Panc1 (cell line): ENCODE data around the gene DSCAML1. TPM values are rescaled to one million over a fixed set of nuclear protein-coding genes. Genes with fewer than 3 reads are reported as not detected.
A peak's percentile ranks its signal among the peaks of the same experiment; 100 is the strongest.

Experiments
- ATAC-seq: fragments of 200-7000 bp; cut with Tn5 transposase; 2 replicates; pipeline ENCODE4 v1.9.1; 2020; ENCODE audit warnings: mild to moderate bottlenecking, moderate library complexity
- BruUV-seq: library from RNA; stranded (reverse); fragments of 400-500 nt; replicated peaks from 2 replicates; lab custom pipeline; 2021; lab: Mats Ljungman, UMichigan
- CTCF ChIA-PET: fragments of 300-600 bp; sonication (Branson Sonifier 250); formaldehyde crosslinking; loops from one replicate; lab custom pipeline; 2022; ENCODE audit warnings: antibody characterized with exemption; lab: Charles Lee
- POLR2A ChIA-PET: fragments of 300-600 bp; sonication (Branson Sonifier 250); formaldehyde crosslinking; loops from one replicate; lab custom pipeline; 2022; ENCODE audit warnings: antibody characterized with exemption; lab: Charles Lee
- DNase-seq: peaks from one replicate; pipeline ENCODE4 v3.0.0-alpha.2; 2010; ENCODE audit warnings: low read depth, low spot score
- H3K27ac ChIP-seq: 2 replicates; pipeline ENCODE4 v1.5.1; 2011; ENCODE audit warnings: mild to moderate bottlenecking, low read length, inconsistent platforms
- H3K27me3 ChIP-seq: fragments of 200-500 bp; sonication (Bioruptor generic); 2 replicates; pipeline ENCODE4 v1.6.0; 2014; ENCODE audit warnings: low read length, inconsistent platforms; ENCODE audit not compliant: control insufficient read depth, insufficient read depth
- H3K36me3 ChIP-seq: fragments of 200-500 bp; sonication (Bioruptor generic); 2 replicates; pipeline ENCODE4 v1.5.1; 2014; ENCODE audit warnings: inconsistent platforms, mild to moderate bottlenecking, low read length, moderate library complexity; ENCODE audit not compliant: control insufficient read depth, insufficient read depth
- H3K4me1 ChIP-seq: 2 replicates; pipeline ENCODE4 v1.5.1; 2011; ENCODE audit warnings: inconsistent platforms, mild to moderate bottlenecking, low read length, moderate library complexity; ENCODE audit not compliant: control insufficient read depth, insufficient read depth
- H3K4me3 ChIP-seq, 2 experiments: 2 replicates each; pipeline ENCODE4 v1.5.1; 2011 to 2012; ENCODE audit warnings: low read depth in 2 of 2, low read length in 2 of 2, mild to moderate bottlenecking in 2 of 2, inconsistent platforms in 1 of 2, moderate library complexity in 1 of 2
- H3K9me3 ChIP-seq: fragments of 200-500 bp; sonication (Bioruptor generic); 2 replicates; pipeline ENCODE4 v1.5.1; 2014; ENCODE audit warnings: low read depth, mild to moderate bottlenecking, inconsistent platforms, low read length, moderate library complexity; ENCODE audit not compliant: control insufficient read depth, insufficient read depth
- CTCF ChIP-seq: fragments of 450-650 bp; IDR thresholded peaks from 2 replicates; pipeline ENCODE4 v1.5.1; 2017; ENCODE audit warnings: mild to moderate bottlenecking
- POLR2AphosphoS5 ChIP-seq: IDR thresholded peaks from 2 replicates; pipeline ENCODE4 v1.6.1; 2012; ENCODE audit warnings: mild to moderate bottlenecking, low read depth, low read length, moderate library complexity
- REST ChIP-seq, 2 experiments: IDR thresholded peaks; 2 replicates each; pipeline ENCODE4 v1.6.1; 2011 to 2012; ENCODE audit warnings: low read depth in 2 of 2, control low read depth in 1 of 2, low read length in 1 of 2, mild to moderate bottlenecking in 1 of 2, moderate library complexity in 1 of 2; ENCODE audit not compliant: insufficient read depth in 1 of 2
- SIN3A ChIP-seq: IDR thresholded peaks from 2 replicates; pipeline ENCODE4 v1.6.1; 2012; ENCODE audit warnings: low read depth, mild to moderate bottlenecking, low read length, moderate library complexity, borderline replicate concordance; ENCODE audit not compliant: insufficient read depth
- TCF7L2 ChIP-seq: IDR thresholded peaks from 2 replicates; pipeline ENCODE4 v1.6.1; 2011; ENCODE audit warnings: mild to moderate bottlenecking, low read depth, low read length, inconsistent platforms
- in situ Hi-C: cut with HindIII; loops from 2 replicates; pipeline ENCODE4 v1.10.0; 2016; ENCODE audit warnings: low sequenced_read_pairs, low pct_unique_long_range_greater_than_20kb
- intact Hi-C: fragments of 100-400 bp; cut with micrococcal nuclease; formaldehyde crosslinking; loops from one replicate; pipeline ENCODE4 v1.10.0; 2022; ENCODE audit not compliant: unreplicated experiment
- total RNA-seq: library from RNA; stranded (reverse); gene quantifications from one replicate; pipeline ENCODE4 v1.2.1, GENCODE V29; 2021; ENCODE audit not compliant: unreplicated experiment

The DSCAML1 gene
- total RNA-seq, 1 experiment from 2014 or later = 1.6 TPM

GRCh38 chr11:117717485-117718314 is 79.3 kb downstream of the DSCAML1 start:
- CTCF ChIA-PET = interaction anchor here (0.6 kb wide), 1 partner anchor 246 kb away, joined by 3 read pairs; no protein-coding TSS in a partner anchor
- intact Hi-C loops = no loop called here
- H3K36me3 ChIP-seq = no peaks in the 10 kb centered on the region
- H3K9me3 ChIP-seq = no peaks in the 10 kb centered on the region
- DNase-seq (no peak), ATAC-seq (peak; percentile 75)
- H3K4me3 ChIP-seq = no peak overlapping the region
- peak overlapping the region; percentile 74 for H3K27ac ChIP-seq
- H3K27me3 ChIP-seq = no peaks in the 10 kb centered on the region
- in situ Hi-C loops = no loop called here
- TF ChIP-seq SIN3A = no peak
- no peak for TF ChIP-seq TCF7L2
- TF ChIP-seq POLR2AphosphoS5 = no peak
- no peak for TF ChIP-seq CTCF
- no peak for TF ChIP-seq REST (IDR thresholded peaks at IDR 0.05; ENCODE audit: insufficient read depth in 1 of 2, low read depth in 2 of 2, low read length in 1 of 2)
- no TSS peak for BruUV-seq
- H3K4me1 ChIP-seq = peaks cover 25% of the 10 kb centered on the region
- POLR2A ChIA-PET = interaction anchor here (0.6 to 0.7 kb wide), 2 partner anchors 317 to 390 kb away, joined by 3 to 11 read pairs; no protein-coding TSS in a partner anchor

GRCh38 chr11:117716521-117717440 is 80.2 kb downstream of the DSCAML1 start:
- ChIA-PET POLR2A (no interaction called here), CTCF (no interaction called here)
- DNase-seq (no peak), ATAC-seq (no peak)
- Histone ChIP-seq H3K27ac (peak overlapping the region; percentile 64), H3K36me3 (no peaks in the 10 kb centered on the region), H3K9me3 (no peaks in the 10 kb centered on the region), H3K4me3 (no peak overlapping the region), H3K27me3 (no peaks in the 10 kb centered on the region), H3K4me1 (peaks cover 25% of the 10 kb centered on the region)
- in situ Hi-C loops (no loop called here), intact Hi-C loops (no loop called here)
- BruUV-seq = no TSS peak
- no peak for TF ChIP-seq REST (IDR thresholded peaks at IDR 0.05; ENCODE audit: insufficient read depth in 1 of 2, low read depth in 2 of 2, low read length in 1 of 2)
- TF ChIP-seq CTCF = no peak
- no peak for TF ChIP-seq POLR2AphosphoS5
- no peak for TF ChIP-seq TCF7L2
- no peak for TF ChIP-seq SIN3A
